Mesenchymal stem cell (in vitro differentiated cells and primary cell): Measurements from ENCODE around the gene GLRB.

Experiments used
- DNase-seq: peaks from one replicate; pipeline ENCODE4 v3.0.0-alpha.2; 2013
- H2AFZ ChIP-seq: one replicate; pipeline ENCODE4 v1.6.1; 2013; ENCODE audit warnings: low read depth, mild to moderate bottlenecking, control low read depth, inconsistent platforms, low read length, moderate library complexity
- H2AK5ac ChIP-seq: 2 replicates; pipeline ENCODE4 v1.6.1; 2013; ENCODE audit warnings: low read length, moderate library complexity, mild to moderate bottlenecking, inconsistent platforms; ENCODE audit not compliant: severe bottlenecking
- H2BK120ac ChIP-seq: one replicate; pipeline ENCODE4 v1.6.1; 2013; ENCODE audit warnings: low read depth, mild to moderate bottlenecking, inconsistent platforms, low read length, moderate library complexity
- H2BK12ac ChIP-seq, 2 experiments: one replicate each; pipeline ENCODE4 v1.6.1; 2013; ENCODE audit warnings: inconsistent platforms in 2 of 2, low read length in 2 of 2, mild to moderate bottlenecking in 2 of 2, moderate library complexity in 2 of 2, control low read depth in 1 of 2
- H2BK15ac ChIP-seq: one replicate; pipeline ENCODE4 v1.6.1; 2013; ENCODE audit warnings: mild to moderate bottlenecking, low read depth, inconsistent platforms; ENCODE audit not compliant: poor library complexity, severe bottlenecking
- H2BK5ac ChIP-seq: 2 replicates; pipeline ENCODE4 v1.6.1; 2013; ENCODE audit warnings: low read depth, mild to moderate bottlenecking, low read length, control low read depth, inconsistent platforms; ENCODE audit not compliant: poor library complexity, severe bottlenecking
- H3K14ac ChIP-seq, 2 experiments: one replicate each; pipeline ENCODE4 v1.6.1; 2013; ENCODE audit warnings: inconsistent platforms in 2 of 2, low read length in 2 of 2, control low read depth in 1 of 2, mild to moderate bottlenecking in 1 of 2, moderate library complexity in 1 of 2
- H3K18ac ChIP-seq, 2 experiments: one replicate each; pipeline ENCODE4 v1.6.1; 2013; ENCODE audit warnings: inconsistent platforms in 2 of 2, low read length in 2 of 2, control low read depth in 1 of 2, low read depth in 1 of 2, mild to moderate bottlenecking in 1 of 2
- H3K23ac ChIP-seq, 2 experiments: one replicate each; pipeline ENCODE4 v1.6.1; 2013; ENCODE audit warnings: inconsistent platforms in 2 of 2, low read length in 2 of 2, mild to moderate bottlenecking in 2 of 2, moderate library complexity in 2 of 2, control low read depth in 1 of 2
- H3K27ac ChIP-seq: 2 replicates; pipeline ENCODE4 v1.5.1; 2013; ENCODE audit warnings: mild to moderate bottlenecking, moderate library complexity, low read length, control low read depth, inconsistent platforms; ENCODE audit not compliant: poor library complexity, severe bottlenecking
- H3K27me3 ChIP-seq, 2 experiments: 2 replicates each; pipeline versions ENCODE4 v1.6.1 to v1.7.0; 2013; ENCODE audit warnings: low read length in 2 of 2, mild to moderate bottlenecking in 2 of 2, moderate library complexity in 2 of 2, control low read depth in 1 of 2, inconsistent platforms in 1 of 2; ENCODE audit not compliant: control insufficient read depth in 1 of 2, insufficient read depth in 1 of 2
- H3K36me3 ChIP-seq, 2 experiments: 2 replicates each; pipeline versions ENCODE4 v1.6.1 to v1.7.0; 2013; ENCODE audit warnings: low read length in 2 of 2, control low read depth in 1 of 2, inconsistent platforms in 1 of 2, low read depth in 1 of 2, mild to moderate bottlenecking in 1 of 2; ENCODE audit not compliant: insufficient read depth in 2 of 2, control insufficient read depth in 1 of 2
- H3K4ac ChIP-seq, 2 experiments: one replicate each; pipeline ENCODE4 v1.6.1; 2013; ENCODE audit warnings: inconsistent platforms in 2 of 2, low read length in 2 of 2, mild to moderate bottlenecking in 2 of 2, moderate library complexity in 2 of 2, control low read depth in 1 of 2, low read depth in 1 of 2
- H3K4me1 ChIP-seq: 2 replicates; pipeline ENCODE4 v1.6.1; 2013; ENCODE audit warnings: low read depth, low read length, control low read depth; ENCODE audit not compliant: control insufficient read depth, insufficient read depth
- H3K4me2 ChIP-seq: 2 replicates; pipeline ENCODE4 v1.6.1; 2013; ENCODE audit warnings: low read length, mild to moderate bottlenecking, inconsistent platforms; ENCODE audit not compliant: poor library complexity, severe bottlenecking
- H3K4me3 ChIP-seq, 2 experiments: 2 replicates each; pipeline versions ENCODE4 v1.5.1 to v1.7.0; 2013; ENCODE audit warnings: low read length in 2 of 2, mild to moderate bottlenecking in 2 of 2, control low read depth in 1 of 2, low read depth in 1 of 2; ENCODE audit not compliant: insufficient read depth in 1 of 2
- H3K79me1 ChIP-seq: replicated peaks from 2 replicates; pipeline ENCODE4 v1.6.1; 2013; ENCODE audit warnings: mild to moderate bottlenecking, control low read depth, low read length, inconsistent platforms; ENCODE audit not compliant: poor library complexity, severe bottlenecking
- H3K9ac ChIP-seq: 2 replicates; pipeline ENCODE4 v1.7.0; 2013; ENCODE audit warnings: mild to moderate bottlenecking, low read length, moderate library complexity
- H3K9me3 ChIP-seq: 2 replicates; pipeline ENCODE4 v1.7.0; 2013; ENCODE audit warnings: mild to moderate bottlenecking, low read length; ENCODE audit not compliant: control insufficient read depth
- H4K8ac ChIP-seq: one replicate; pipeline ENCODE4 v1.6.1; 2013; ENCODE audit warnings: inconsistent platforms, mild to moderate bottlenecking, low read length, moderate library complexity
- H4K91ac ChIP-seq: one replicate; pipeline ENCODE4 v1.6.1; 2013; ENCODE audit warnings: mild to moderate bottlenecking, low read length, inconsistent platforms
- WGBS: methylation state at CpG from one replicate; pipeline ENCODE4 v1.1.7; 2013; ENCODE audit warnings: mixed read lengths; 5-methylcytosine and 5-hydroxymethylcytosine counted together

GLRB gene

GRCh38 chr4:157096439-157096838 lies 20.5 kb downstream of the GLRB start:
- Histone ChIP-seq H3K4me3 (no peak overlapping the region), H3K9ac (no peak overlapping the region), H2BK15ac (no peak overlapping the region), H3K9me3 (no peaks in the 10 kb centered on the region), H2AFZ (no peak overlapping the region), H2BK120ac (no peak overlapping the region), H2AK5ac (no peak overlapping the region), H2BK5ac (no peak overlapping the region), H2BK12ac (no peak overlapping the region), H3K79me1 (no peaks in the 10 kb centered on the region), H3K27ac (no peak overlapping the region), H3K23ac (no peak overlapping the region), H3K14ac (no peak overlapping the region), H3K18ac (no peak overlapping the region), H3K27me3 (no peaks in the 10 kb centered on the region), H4K8ac (no peak overlapping the region), H3K4me2 (no peak overlapping the region), H3K4me1 (no peaks in the 10 kb centered on the region), H3K36me3 (no peaks in the 10 kb centered on the region), H4K91ac (no peak overlapping the region), H3K4ac (no peak overlapping the region)
- WGBS = no CpG with 5 or more reads among the region's 1 CpG
- DNase-seq = no peak

- H2BK120ac ChIP-seq = no peak overlapping the region
- no peak overlapping the region for H2BK15ac ChIP-seq
- H3K9ac ChIP-seq = no peak overlapping the region
- H4K8ac ChIP-seq = no peak overlapping the region
- no peak overlapping the region for H2AK5ac ChIP-seq
- H3K79me1 ChIP-seq = no peaks in the 10 kb centered on the region
- H3K14ac ChIP-seq = no peak overlapping the region
- H3K4me2 ChIP-seq = no peak overlapping the region
- no peak overlapping the region for H3K27ac ChIP-seq
- 100% methylated on average over 1 of the region's 4 CpGs for WGBS
- H3K36me3 ChIP-seq = no peaks in the 10 kb centered on the region
- H2BK12ac ChIP-seq = no peak overlapping the region
- H3K23ac ChIP-seq = no peak overlapping the region
- no peaks in the 10 kb centered on the region for H3K4me1 ChIP-seq
- no peak overlapping the region for H3K18ac ChIP-seq
- H3K4me3 ChIP-seq = no peak overlapping the region
- no peaks in the 10 kb centered on the region for H3K9me3 ChIP-seq
- no peak overlapping the region for H2AFZ ChIP-seq
- no peaks in the 10 kb centered on the region for H3K27me3 ChIP-seq
- no peak overlapping the region for H3K4ac ChIP-seq
- H2BK5ac ChIP-seq = no peak overlapping the region
- H4K91ac ChIP-seq = no peak overlapping the region
- no peak for DNase-seq
Measured at GRCh38 chr4:157099506-157099905, 23.6 kb downstream of the GLRB start.

GRCh38 chr4:157104541-157104940 lies 28.6 kb downstream of the GLRB start:
- Histone ChIP-seq H3K27me3 (no peaks in the 10 kb centered on the region), H2AFZ (no peak overlapping the region), H4K91ac (no peak overlapping the region), H3K14ac (no peak overlapping the region), H3K18ac (no peak overlapping the region), H3K79me1 (no peaks in the 10 kb centered on the region), H2BK5ac (no peak overlapping the region), H4K8ac (no peak overlapping the region), H3K27ac (no peak overlapping the region), H2BK12ac (no peak overlapping the region), H3K9me3 (no peaks in the 10 kb centered on the region), H3K36me3 (no peaks in the 10 kb centered on the region), H2BK15ac (no peak overlapping the region), H3K9ac (no peak overlapping the region), H3K4ac (no peak overlapping the region), H2AK5ac (no peak overlapping the region), H3K4me1 (no peaks in the 10 kb centered on the region), H2BK120ac (no peak overlapping the region), H3K4me3 (no peak overlapping the region), H3K23ac (no peak overlapping the region), H3K4me2 (no peak overlapping the region)
- DNase-seq = no peak
- no CpG with 5 or more reads among the region's 1 CpG for WGBS

- no peak for DNase-seq
- Histone ChIP-seq H2AK5ac (no peak overlapping the region), H2AFZ (no peak overlapping the region), H4K91ac (no peak overlapping the region), H3K36me3 (no peaks in the 10 kb centered on the region), H3K23ac (no peak overlapping the region), H2BK5ac (no peak overlapping the region), H3K27ac (peak overlapping the region; percentile 60), H3K27me3 (no peaks in the 10 kb centered on the region), H3K79me1 (peaks cover 5% of the 10 kb centered on the region), H3K4me3 (no peak overlapping the region), H3K4me1 (no peaks in the 10 kb centered on the region), H3K4me2 (no peak overlapping the region), H2BK12ac (no peak overlapping the region), H3K9me3 (no peaks in the 10 kb centered on the region), H3K14ac (no peak overlapping the region), H3K9ac (no peak overlapping the region), H4K8ac (no peak overlapping the region), H2BK15ac (no peak overlapping the region), H3K18ac (no peak overlapping the region), H3K4ac (no peak overlapping the region), H2BK120ac (no peak overlapping the region)
- 82% methylated on average over 4 of the region's 6 CpGs for WGBS
Measured at GRCh38 chr4:157114671-157115070, 38.7 kb downstream of the GLRB start.
